ENCODE results near the gene FAM174C.
A peak's percentile ranks its signal among the peaks of the same experiment; 100 is the strongest.

FAM174C gene

GRCh38 chr19:1273263-1274041 is 1.9 kb upstream of the FAM174C start:
- DNase-seq (ENCODE audit: low spot score): no peak

- no peak for DNase-seq (ENCODE audit: low spot score)
Observed at GRCh38 chr19:1274081-1274851, 1.1 kb upstream of the FAM174C start.

GRCh38 chr19:1274852-1275259 is 474 bp upstream of the FAM174C start:
- peak; percentile 79 for DNase-seq (ENCODE audit: low spot score)

- no peak for DNase-seq (ENCODE audit: low spot score)
Observed at GRCh38 chr19:1275976-1276627, 772 bp downstream of the FAM174C start.

GRCh38 chr19:1276628-1277022 is 1.3 kb downstream of the FAM174C start:
- no peak for DNase-seq (ENCODE audit: low spot score)

GRCh38 chr19:1277061-1277460 is 1.7 kb downstream of the FAM174C start:
- no peak for DNase-seq (ENCODE audit: low spot score)

GRCh38 chr19:1278074-1278473 is 2.7 kb downstream of the FAM174C start:
- no peak for DNase-seq (ENCODE audit: low spot score)

GRCh38 chr19:1278713-1279660 is 3.7 kb downstream of the FAM174C start:
- DNase-seq (ENCODE audit: low spot score): no peak

- peak; percentile 92 for DNase-seq (ENCODE audit: low spot score)
Observed at GRCh38 chr19:1279782-1280341, 4.5 kb downstream of the FAM174C start.

- no peak for DNase-seq (ENCODE audit: low spot score)
Observed at GRCh38 chr19:1280636-1281568, 5.6 kb downstream of the FAM174C start.

- DNase-seq (ENCODE audit: low spot score): no peak
Observed at GRCh38 chr19:1281569-1282287, 6.4 kb downstream of the FAM174C start.

- no peak for DNase-seq (ENCODE audit: low spot score)
Observed at GRCh38 chr19:1282588-1283206, 7.4 kb downstream of the FAM174C start.

- no peak for DNase-seq (ENCODE audit: low spot score)
Observed at GRCh38 chr19:1283207-1283916, 8.0 kb downstream of the FAM174C start.

GRCh38 chr19:1283917-1284292 is 8.6 kb downstream of the FAM174C start:
- DNase-seq (ENCODE audit: low spot score): no peak

GRCh38 chr19:1284293-1284978 is 9.1 kb downstream of the FAM174C start:
- no peak for DNase-seq (ENCODE audit: low spot score)

GRCh38 chr19:1284979-1285736 is 9.8 kb downstream of the FAM174C start:
- peak; percentile 72 for DNase-seq (ENCODE audit: low spot score)

- DNase-seq (ENCODE audit: low spot score): no peak
Observed at GRCh38 chr19:1285737-1286360, 10.5 kb downstream of the FAM174C start, which contains the start of gene EFNA2. Gene EFNA2 (plus strand): TSS chr19:1285873. CDS start chr19:1286169, 296 bp downstream.
